Spleen (tissue), 11 donors: ENCODE measurements around the gene SULF2. TPM values are rescaled to one million over a fixed set of nuclear protein-coding genes. Genes with fewer than 3 reads are reported as not detected.

Source experiments
- DNase-seq: peaks from one replicate; pipeline ENCODE4 v3.0.0-alpha.2; 2020
- H3K27ac ChIP-seq, 8 donors: fragments of 200-600 bp; sonication (generic) in 7 of 8; 1 replicate in 4 of 8; 2 replicates in 4 of 8; pipeline versions ENCODE4 v1.5.0 to v1.8.0; 2016 to 2021; ENCODE audit warnings: inconsistent platforms in 4 of 8, mild to moderate bottlenecking in 4 of 8, moderate library complexity in 1 of 8
- H3K27me3 ChIP-seq, 7 donors: fragments of 200-600 bp; sonication (generic) in 6 of 7; replicated peaks in 1 of 7; 1 replicate in 4 of 7; 2 replicates in 3 of 7; pipeline versions ENCODE4 v1.5.0 to v1.8.0; 2016 to 2021; ENCODE audit warnings: inconsistent platforms in 3 of 7, mild to moderate bottlenecking in 1 of 7
- H3K36me3 ChIP-seq, 6 donors: fragments of 200-600 bp; sonication (generic) in 5 of 6; 1 replicate in 4 of 6; 2 replicates in 2 of 6; pipeline versions ENCODE4 v1.5.0 to v1.8.0; 2016 to 2021; ENCODE audit warnings: inconsistent platforms in 2 of 6
- H3K4me1 ChIP-seq, 6 donors: fragments of 200-600 bp; sonication (generic) in 5 of 6; 1 replicate in 3 of 6; 2 replicates in 3 of 6; pipeline versions ENCODE4 v1.5.0 to v1.8.0; 2016 to 2021; ENCODE audit warnings: inconsistent platforms in 3 of 6
- H3K4me3 ChIP-seq, 8 donors: fragments of 200-600 bp; sonication (generic) in 7 of 8; 1 replicate in 4 of 8; 2 replicates in 4 of 8; pipeline versions ENCODE4 v1.5.0 to v1.8.0; 2016 to 2021; ENCODE audit warnings: inconsistent platforms in 4 of 8, mild to moderate bottlenecking in 4 of 8, moderate library complexity in 2 of 8
- H3K9me3 ChIP-seq, 8 donors: fragments of 200-600 bp; sonication (generic) in 7 of 8; 1 replicate in 4 of 8; 2 replicates in 4 of 8; pipeline versions ENCODE4 v1.5.0 to v1.8.0; 2016 to 2021; ENCODE audit warnings: inconsistent platforms in 4 of 8
- POLR2A ChIP-seq, 3 donors: fragments of 450-650 bp; IDR thresholded peaks; one replicate each; pipeline ENCODE4 v1.5.1; 2017; ENCODE audit warnings: antibody characterized with exemption in 3 of 3, mild to moderate bottlenecking in 1 of 3
- POLR2AphosphoS5 ChIP-seq, 3 donors: sonication (generic); formaldehyde crosslinking; IDR thresholded peaks; one replicate each; pipeline ENCODE4 v1.5.1; 2017; ENCODE audit warnings: antibody characterized with exemption in 3 of 3
- whole genome bisulfite sequencing, 5 donors: extraction: QIAGEN DNeasy Blood & Tissue Kit in 3 of 5; methylation state at CpG; one replicate each; pipeline versions ENCODE4 v1.1.5 to v1.1.7; 2013 to 2018; 5-methylcytosine and 5-hydroxymethylcytosine counted together
- intact Hi-C: fragments of 100-400 bp; cut with DNase I; formaldehyde crosslinking; loops from one replicate; pipeline ENCODE4 v1.15.0; 2023; ENCODE audit warnings: low total_unique reads
- polyA plus RNA-seq, 3 donors: library from polyadenylated mRNA; stranded (reverse); fragments of 200-250 nt; gene quantifications; one replicate each; pipeline ENCODE4 v1.2.1, GENCODE V29; 2013
- total RNA-seq, 7 donors: library from RNA; depleted of rRNA in 3 of 7; stranded (reverse); fragments of >200 nt in 3 of 7; fragmentation: NEBNext Ultra II Directional in 4 of 7; extraction: Animal tissue kit (Norgen Biotek cat#: 25700) in 4 of 7; gene quantifications; one replicate each; pipeline versions ENCODE4 v1.1.0 to v1.2.1, GENCODE V29; 2016 to 2021
- TF ChIP-seq, protein P1 (sequence below), 11 experiments: fragments of 200-600 bp in 7 of 11; fragments of 450-650 bp in 4 of 11; sonication (generic) in 4 of 11; IDR thresholded peaks in 8 of 11; conservative IDR thresholded peaks in 3 of 11; 1 replicate in 7 of 11; 2 replicates in 4 of 11; pipeline versions ENCODE4 v1.4.0 to v1.8.0; 2016 to 2021; ENCODE audit warnings: antibody characterized with exemption in 11 of 11, inconsistent platforms in 4 of 11, mild to moderate bottlenecking in 1 of 11
- donor health status: healthy with polysubstance abuse.
- donor health status: DM: no; HTN: no; CAD: no; lungs with moderate emphysema.
- donor health status: DM: no; HTN: no; CAD: no.
- donor health status: Bipolar disorder and iron deficiency.
- donor health status: healthy.
- donor health status: DM: no; HTN: no; CAD: no.
- donor health status: DM: yes; HTN: yes; CAD: no.

SULF2 gene
- total and polyA plus RNA-seq, 10 donors, result 5.5 to 49.1 (median 15.7) TPM

GRCh38 chr20:47680804-47681529, 104.3 kb downstream of the SULF2 start:
- WGBS, 5 donors, result 85 to 91% (median 87%) methylated on average over 6 of the region's 6 CpGs

DNA sequence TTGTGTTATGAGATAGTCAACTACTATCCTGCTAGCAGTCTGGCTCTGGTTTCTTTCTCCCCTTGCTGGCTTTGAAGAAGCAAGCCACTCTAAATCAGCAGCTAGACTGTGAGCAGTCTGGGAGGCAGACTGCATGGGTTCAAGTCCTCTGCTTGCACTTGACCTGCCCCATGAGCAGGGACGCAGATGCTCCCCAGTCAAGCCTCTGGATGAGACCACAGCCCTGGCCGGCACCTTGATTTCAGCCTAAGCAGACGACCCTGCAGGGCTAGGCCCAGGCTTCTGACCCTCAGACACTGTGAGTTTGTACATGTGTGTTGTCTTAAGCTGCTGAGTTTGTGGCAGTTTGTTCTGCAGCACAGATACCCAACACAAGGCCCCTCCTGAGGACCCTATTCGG, 105.8 kb downstream of the SULF2 start:
- intact Hi-C loops, result loop anchor here (5.0 to 10.0 kb wide), 2 partner anchors 105 to 943 kb away; partner anchors contain the start of gene SULF2
- Histone ChIP-seq H3K4me3 (no peak overlapping the region), H3K4me1 (peaks cover 0 to 25% (median 11%) of the 10 kb centered on the region in 6 donors), H3K27ac (no peak overlapping the region), H3K9me3 (no peaks in the 10 kb centered on the region), H3K36me3 (no peaks in the 10 kb centered on the region), H3K27me3 (peaks cover 0 to 13% (median 0%) of the 10 kb centered on the region in 7 donors)
- TF ChIP-seq POLR2A (IDR thresholded peaks at IDR 0.05) (no peak), POLR2AphosphoS5 (IDR thresholded peaks at IDR 0.05) (no peak)
- TF ChIP-seq, protein P1, sequence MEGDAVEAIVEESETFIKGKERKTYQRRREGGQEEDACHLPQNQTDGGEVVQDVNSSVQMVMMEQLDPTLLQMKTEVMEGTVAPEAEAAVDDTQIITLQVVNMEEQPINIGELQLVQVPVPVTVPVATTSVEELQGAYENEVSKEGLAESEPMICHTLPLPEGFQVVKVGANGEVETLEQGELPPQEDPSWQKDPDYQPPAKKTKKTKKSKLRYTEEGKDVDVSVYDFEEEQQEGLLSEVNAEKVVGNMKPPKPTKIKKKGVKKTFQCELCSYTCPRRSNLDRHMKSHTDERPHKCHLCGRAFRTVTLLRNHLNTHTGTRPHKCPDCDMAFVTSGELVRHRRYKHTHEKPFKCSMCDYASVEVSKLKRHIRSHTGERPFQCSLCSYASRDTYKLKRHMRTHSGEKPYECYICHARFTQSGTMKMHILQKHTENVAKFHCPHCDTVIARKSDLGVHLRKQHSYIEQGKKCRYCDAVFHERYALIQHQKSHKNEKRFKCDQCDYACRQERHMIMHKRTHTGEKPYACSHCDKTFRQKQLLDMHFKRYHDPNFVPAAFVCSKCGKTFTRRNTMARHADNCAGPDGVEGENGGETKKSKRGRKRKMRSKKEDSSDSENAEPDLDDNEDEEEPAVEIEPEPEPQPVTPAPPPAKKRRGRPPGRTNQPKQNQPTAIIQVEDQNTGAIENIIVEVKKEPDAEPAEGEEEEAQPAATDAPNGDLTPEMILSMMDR (IDR thresholded peaks at IDR 0.05 in 8 of 11, conservative IDR thresholded peaks at IDR 0.05 in 3 of 11), result no peak
- WGBS, 5 donors, result 88 to 97% (median 91%) methylated on average over 3 to 4 of the region's 4 CpGs
- DNase-seq, result no peak

More at GRCh38 chr20:47680804-47681529, 104.3 kb downstream of the SULF2 start:
- DNase-seq, result peak; percentile 25
- H3K36me3 ChIP-seq, result no peaks in the 10 kb centered on the region
- peak overlapping the region in 2 of 8 donors; percentile 57 to 62 for H3K27ac ChIP-seq
- H3K9me3 ChIP-seq, result no peaks in the 10 kb centered on the region
- intact Hi-C loops, result no loop called here
- H3K4me3 ChIP-seq, result no peak overlapping the region
- peaks cover 0 to 13% (median 0%) of the 10 kb centered on the region in 7 donors for H3K27me3 ChIP-seq
- H3K4me1 ChIP-seq, result peaks cover 0 to 25% (median 11%) of the 10 kb centered on the region in 6 donors
- TF ChIP-seq POLR2A (IDR thresholded peaks at IDR 0.05) (no peak), POLR2AphosphoS5 (IDR thresholded peaks at IDR 0.05) (no peak)

GRCh38 chr20:47678536-47678935, 106.7 kb downstream of the SULF2 start:
- no peak for DNase-seq
- Histone ChIP-seq H3K27ac (no peak overlapping the region), H3K4me1 (peaks cover 0 to 25% (median 11%) of the 10 kb centered on the region in 6 donors), H3K4me3 (no peak overlapping the region), H3K9me3 (no peaks in the 10 kb centered on the region), H3K27me3 (peaks cover 0 to 13% (median 0%) of the 10 kb centered on the region in 7 donors), H3K36me3 (no peaks in the 10 kb centered on the region)
- TF ChIP-seq, protein P1 (IDR thresholded peaks at IDR 0.05 in 8 of 11, conservative IDR thresholded peaks at IDR 0.05 in 3 of 11), result no peak
- TF ChIP-seq POLR2A (IDR thresholded peaks at IDR 0.05) (no peak), POLR2AphosphoS5 (IDR thresholded peaks at IDR 0.05) (no peak)
- WGBS, 5 donors, result 90 to 94% (median 93%) methylated on average over 15 to 17 of the region's 17 CpGs
- intact Hi-C loops, result loop anchor here (5.0 to 10.0 kb wide), 2 partner anchors 106 to 944 kb away; partner anchors contain the start of gene SULF2

DNA sequence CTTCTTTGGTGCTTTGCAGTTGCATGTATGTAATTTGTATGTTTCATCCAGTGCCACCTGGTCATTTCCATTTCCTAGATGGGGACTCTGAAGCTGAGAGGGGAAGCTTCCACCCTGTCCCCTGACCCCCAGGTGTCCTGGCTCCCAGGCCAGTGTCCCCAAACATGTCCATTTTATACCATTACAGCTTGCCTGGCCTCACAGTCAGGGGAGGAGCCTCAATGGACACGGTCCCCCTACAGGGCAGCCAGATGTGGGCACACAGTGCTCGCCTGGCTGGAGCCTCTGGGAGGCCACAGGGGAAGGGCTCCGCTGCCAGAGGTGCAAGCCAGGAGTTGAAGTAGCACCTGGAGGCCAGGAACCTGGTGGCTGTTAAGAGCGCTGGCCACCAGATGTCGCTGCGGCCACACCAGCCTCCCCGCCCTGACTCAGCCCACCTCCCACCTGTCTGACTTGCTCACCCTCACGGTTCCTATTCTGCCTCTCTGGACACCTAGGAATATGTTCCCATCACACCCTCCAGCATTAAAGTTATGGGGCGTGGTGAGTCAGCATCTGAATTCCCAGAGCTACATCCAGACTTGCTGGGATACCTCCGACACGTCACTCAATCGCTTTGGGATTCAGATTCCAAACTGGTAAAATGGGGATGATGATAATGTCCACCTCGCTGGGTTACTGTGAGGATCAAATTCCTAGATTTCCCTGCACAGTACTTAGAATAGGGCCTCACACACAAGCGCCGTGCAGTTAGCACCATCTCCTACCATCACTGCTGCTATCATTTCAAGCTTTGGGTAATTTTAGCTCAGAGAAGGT, 107.4 kb downstream of the SULF2 start:
- H3K4me3 ChIP-seq, result no peak overlapping the region
- intact Hi-C loops, result loop anchor here (5.0 to 10.0 kb wide), 2 partner anchors 107 to 944 kb away; partner anchors contain the start of gene SULF2
- 42 to 49% (median 44%) methylated on average over 12 to 15 of the region's 15 CpGs for WGBS, 5 donors
- H3K4me1 ChIP-seq, result peaks cover 0 to 22% (median 11%) of the 10 kb centered on the region in 6 donors
- no peak for TF ChIP-seq POLR2A (IDR thresholded peaks at IDR 0.05)
- no peak for TF ChIP-seq POLR2AphosphoS5 (IDR thresholded peaks at IDR 0.05)
- TF ChIP-seq, protein P1 (IDR thresholded peaks at IDR 0.05 in 8 of 11, conservative IDR thresholded peaks at IDR 0.05 in 3 of 11), result peak in 10 of 11 experiments; percentile 52 to 83 (median 74)
- H3K27ac ChIP-seq, result no peak overlapping the region
- no peaks in the 10 kb centered on the region for H3K36me3 ChIP-seq
- peaks cover 0 to 13% (median 0%) of the 10 kb centered on the region in 7 donors for H3K27me3 ChIP-seq
- no peaks in the 10 kb centered on the region for H3K9me3 ChIP-seq
- DNase-seq, result peak; percentile 85
